NCI-H524 treated with DMSO at 0.1 percent for 48 hours (cell line): Measurements from ENCODE around the gene ATP10A.

Source experiments
- DNase-seq: peaks from one replicate; lab custom pipeline; 2025; lab: John Stamatoyannopoulos, UW

ATP10A gene

DNA sequence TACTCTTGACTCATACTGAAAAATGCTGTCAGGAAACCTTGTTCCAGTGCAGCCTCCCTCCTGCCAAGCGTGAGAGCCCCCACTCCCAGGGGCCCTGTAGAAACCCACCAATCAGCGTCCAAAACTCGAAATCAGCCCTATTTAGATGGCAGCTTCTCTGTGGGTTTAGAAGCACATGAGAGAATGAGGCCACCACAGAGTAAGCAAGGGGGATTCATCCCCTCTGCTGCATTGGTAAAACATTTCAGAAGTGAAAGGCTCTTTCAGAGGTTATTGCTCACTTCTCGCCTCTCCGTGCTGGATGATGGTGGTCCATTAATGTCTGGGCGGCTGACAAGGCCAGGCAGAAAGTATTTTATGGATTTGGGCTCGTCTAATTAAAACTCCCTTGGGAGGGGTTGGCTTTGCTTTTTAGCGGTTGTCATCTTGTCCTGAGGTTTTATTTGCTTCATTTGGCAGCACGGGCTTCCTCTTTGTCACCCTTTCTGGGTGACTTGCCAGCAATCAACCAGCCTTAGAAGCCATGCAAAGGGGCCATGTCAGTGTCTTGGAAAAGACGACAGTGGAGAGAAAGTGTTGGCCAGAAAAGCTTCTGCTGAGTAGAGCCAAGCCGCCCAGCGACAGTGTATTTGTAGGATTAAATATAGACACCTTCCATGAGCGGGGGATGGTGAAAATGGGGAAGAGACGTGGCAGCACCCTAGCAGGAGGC is 145.5 kb downstream of the ATP10A start:
- DNase-seq, result no peak

DNA sequence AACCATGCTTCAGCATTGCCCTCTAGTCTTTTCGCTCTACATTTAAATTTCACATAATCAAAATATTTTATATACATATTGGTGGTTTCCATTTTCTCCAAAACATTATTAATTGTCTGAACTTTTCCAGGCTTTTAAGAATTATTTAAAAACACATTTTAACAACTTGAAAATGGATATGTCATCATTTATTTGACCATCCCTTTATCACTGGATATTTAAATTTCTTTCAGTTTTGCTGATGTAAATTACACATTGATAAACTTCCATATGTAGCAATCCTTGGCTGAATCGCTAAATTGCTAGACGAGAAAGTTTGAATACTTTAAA is 146.0 kb downstream of the ATP10A start:
- DNase-seq, result no peak

DNA sequence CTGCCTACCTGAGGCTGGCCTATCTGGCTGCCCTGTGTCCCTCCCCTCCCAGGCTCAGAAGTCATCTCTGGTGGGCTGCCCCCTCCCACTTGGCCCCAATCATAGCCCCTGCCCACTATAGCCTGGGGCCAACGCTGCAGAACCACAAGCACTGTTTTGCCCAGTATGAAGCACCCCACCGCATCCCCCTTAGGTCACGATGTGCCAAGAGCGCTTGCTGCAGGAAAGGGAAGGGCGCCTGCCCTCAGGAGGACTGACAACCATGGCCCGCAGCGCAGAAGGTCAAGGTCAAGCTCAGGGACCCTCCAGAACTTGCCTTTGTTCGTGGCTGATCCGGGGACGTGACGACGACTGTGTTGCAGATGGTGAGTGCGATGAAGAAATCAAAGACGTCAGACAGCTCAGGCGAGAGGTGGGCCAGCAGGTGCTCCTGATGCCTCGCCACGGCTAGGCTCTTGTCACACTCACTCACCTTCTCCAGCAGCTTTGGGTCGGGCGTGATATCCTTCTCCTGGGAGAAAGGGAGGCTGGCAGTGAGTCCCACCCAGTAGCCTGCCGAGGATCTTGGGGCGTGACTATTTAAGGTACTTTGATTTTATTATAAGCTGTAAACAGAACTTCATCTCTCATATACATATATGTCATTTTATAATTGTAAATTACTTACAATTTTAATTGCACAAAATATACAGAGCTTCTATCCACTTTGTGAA is 146.6 kb downstream of the ATP10A start:
- DNase-seq, result no peak

DNA sequence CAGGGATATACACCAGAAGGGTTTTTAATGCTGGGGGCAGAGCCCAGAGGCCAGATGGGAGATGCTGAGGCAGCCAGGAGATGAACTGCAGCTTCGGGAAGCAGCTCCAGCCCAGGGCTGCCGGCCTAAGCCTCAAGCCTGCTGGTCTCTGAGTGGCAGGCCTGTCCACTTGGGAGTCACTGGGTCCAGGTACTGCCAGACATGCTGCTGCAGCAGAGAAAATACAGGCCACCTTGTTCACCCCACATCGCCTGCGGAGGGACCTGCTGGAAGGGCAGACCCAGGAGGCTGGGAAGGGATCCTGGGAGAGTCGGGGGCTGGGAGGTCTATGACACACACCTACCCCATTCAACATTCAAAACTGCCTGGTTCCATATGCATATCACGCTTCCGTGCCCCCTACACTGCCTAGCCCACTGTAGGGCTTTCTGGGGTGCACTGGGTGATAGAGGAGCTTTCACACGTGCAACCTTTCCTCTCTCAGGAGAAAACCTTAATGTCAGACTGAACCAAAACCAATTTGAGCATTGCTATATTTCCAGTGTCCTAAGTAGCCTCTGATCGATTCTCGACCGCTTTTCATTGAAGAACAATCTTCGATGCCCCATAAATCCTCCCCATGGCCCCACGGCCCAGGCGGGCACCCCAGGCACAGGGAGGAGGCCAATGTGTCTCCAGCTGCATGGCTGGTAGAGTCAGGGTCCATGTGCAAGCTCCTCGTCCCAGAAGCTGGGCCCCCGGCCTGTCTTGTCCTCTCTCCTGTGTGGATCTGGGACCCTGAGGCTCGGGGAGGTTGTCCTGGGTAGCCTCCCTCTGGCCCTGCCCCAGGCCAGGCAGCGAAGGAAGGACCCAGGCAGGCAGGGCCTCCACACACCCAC is 147.4 kb downstream of the ATP10A start:
- DNase-seq, result peak; percentile 84

DNA sequence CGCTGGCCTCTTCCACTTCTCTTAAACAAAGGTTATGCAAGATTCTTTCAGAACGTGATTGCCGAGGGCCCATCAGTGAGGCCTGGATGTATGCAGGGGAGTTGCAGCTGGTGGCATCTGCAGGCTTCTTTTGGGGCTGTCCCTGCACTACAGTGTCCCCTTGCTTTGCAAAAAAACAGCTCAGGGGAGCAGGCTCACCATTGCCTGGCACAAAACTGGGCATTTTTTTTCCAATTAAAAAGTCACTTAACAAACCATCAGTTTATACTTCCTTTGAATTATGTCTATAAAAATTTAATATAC is 148.6 kb downstream of the ATP10A start:
- no peak for DNase-seq

DNA sequence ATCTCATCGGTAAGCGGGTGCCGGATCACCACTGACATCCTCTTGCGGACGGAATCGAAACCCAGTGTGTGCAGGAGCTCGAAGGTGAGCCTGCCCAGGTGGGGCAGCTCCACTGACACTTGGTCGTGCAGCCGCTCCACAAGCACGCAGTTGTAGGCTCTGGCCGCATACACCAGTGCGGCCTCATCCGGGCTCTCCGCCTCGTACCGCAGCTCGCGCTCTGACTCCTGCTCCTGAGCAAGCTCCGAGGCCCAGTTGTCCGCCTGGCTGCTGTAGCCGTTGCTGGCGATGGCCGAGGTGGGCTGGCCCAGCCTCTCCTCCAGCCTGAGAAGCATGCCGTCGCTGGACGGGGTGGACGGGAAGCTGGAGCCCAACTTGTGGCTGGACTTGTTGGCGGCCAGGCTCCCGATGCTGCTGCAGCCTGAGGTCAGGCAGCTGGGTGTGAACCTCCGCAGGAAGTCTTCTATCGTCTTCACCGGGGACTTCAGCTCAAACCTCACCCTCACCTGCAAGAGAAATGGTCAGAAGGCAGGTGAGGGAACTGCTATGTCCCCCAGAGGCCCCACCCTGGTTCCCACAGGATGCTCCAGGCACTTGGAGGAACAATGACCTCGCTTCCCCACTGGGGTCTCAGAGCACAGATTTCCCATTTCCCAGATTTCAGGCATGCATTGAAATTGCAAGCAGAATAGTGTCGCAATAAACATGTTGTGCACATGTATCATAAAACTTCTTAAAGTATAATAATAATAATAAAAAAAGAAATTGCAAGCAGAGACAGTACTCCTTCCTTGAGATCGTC is 149.2 kb downstream of the ATP10A start:
- no peak for DNase-seq

DNA sequence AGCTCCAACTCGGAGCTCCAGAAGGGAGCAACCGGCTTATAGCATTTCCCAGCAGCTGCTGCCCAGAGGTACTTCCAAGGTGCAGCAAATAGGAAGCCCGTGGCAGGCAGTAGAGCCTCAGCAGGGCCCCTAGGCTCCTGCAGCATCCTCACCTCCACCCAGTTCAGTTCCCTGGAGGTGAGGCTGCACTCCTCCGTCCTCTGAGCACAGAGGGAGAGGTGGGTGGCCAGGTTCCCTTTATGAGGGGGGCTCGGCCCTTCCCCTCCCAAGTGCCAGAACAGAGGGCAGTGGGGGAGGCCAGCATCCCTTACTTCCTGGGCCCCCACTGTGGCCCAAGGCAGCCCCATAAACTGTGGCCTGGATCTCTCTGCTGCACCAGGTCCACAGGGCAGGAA is 150.2 kb downstream of the ATP10A start:
- no peak for DNase-seq

DNA sequence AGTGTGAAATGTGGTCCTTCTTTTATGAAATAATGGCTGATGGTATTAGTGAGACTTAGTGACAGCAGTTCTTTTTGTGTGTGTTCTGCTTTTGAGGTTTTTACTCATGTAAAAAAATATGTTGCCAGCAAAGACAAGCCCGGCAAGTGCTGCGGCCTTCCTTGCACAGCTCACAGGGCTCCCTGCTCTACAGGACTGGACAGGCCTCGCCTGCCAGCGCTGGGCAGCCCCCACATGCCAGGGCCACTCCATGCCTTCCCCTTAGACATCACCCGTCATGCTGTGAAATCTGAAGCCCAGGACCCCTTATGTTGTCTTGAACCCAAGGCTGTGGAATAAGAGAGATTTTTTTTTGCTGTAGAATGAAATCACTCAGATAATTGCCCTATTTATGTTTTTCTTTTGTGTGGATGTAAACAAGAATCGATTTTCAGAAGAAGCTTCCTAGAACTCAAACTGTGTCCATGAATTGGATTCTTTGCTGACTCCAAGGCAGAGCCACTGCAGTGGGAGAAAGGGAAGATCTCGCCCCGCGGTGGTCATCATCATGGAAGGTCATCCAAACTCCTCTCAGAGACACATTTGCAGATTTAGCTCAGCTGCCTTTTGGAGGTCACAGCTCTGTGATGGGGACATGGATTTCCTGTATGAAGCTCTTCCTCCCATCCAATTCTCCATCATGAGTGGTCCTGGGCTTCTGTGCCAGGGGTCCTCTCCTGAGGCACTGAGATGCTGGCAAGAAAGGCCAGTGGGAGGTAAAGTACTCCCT is 150.8 kb downstream of the ATP10A start:
- no peak for DNase-seq

DNA sequence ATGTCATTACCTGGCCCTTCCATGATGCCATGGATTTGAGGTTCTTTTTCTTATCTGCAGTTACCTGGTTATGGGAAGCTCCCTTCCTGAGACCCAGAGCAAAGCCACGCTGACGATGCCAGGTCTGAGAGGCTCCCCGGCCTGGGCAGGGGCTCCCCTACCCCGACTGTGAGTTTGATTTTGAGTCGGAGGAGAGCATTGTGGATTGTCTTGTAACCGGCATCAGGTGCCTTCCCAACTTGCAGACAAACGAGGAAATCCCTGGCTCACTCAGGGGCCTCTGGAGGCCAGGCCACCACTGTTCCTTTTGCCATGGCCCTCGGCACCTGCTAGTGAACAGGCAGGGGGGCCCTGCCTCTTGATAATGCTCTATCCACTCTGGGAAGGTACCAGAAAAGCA is 151.4 kb downstream of the ATP10A start:
- DNase-seq, result no peak

DNA sequence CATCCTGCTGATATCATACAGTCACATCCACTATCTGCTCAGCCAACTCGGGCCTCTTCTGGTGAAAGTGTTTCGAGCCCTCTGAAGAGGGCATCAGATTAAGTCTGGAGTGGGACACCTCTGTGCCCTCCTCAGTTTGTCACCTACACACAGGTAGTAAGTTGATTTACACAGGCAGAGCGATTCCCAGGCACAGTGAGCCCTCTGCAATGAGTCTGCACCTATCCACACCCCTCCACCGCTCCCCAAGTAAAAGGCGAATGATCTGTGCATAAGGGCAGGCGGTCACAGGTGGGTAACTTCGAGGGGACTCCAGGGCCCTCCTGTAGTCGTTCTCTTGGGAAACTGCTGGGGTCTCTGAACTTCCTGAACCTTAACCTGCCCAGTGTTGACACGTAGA is 152.0 kb downstream of the ATP10A start:
- DNase-seq, result no peak

DNA sequence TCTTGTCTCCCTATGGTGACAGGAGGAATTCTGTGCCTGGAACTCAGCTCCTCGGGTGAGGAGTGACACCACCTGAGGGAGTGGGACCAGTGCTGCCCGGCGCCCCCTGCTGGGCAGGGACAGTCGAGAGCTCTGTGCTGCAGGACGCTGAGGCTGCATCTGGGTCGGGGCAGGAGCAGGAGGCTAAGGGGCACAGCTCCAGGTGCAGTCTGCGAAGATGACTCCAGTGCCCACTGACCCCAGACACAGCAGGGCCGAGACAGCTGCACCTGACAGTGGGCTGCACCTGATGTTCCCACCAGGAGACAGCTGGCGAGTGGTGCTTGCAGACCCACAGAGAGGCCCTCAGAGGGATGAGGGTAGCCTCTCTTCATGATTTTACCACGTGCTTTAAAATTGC is 152.9 kb downstream of the ATP10A start:
- no peak for DNase-seq

DNA sequence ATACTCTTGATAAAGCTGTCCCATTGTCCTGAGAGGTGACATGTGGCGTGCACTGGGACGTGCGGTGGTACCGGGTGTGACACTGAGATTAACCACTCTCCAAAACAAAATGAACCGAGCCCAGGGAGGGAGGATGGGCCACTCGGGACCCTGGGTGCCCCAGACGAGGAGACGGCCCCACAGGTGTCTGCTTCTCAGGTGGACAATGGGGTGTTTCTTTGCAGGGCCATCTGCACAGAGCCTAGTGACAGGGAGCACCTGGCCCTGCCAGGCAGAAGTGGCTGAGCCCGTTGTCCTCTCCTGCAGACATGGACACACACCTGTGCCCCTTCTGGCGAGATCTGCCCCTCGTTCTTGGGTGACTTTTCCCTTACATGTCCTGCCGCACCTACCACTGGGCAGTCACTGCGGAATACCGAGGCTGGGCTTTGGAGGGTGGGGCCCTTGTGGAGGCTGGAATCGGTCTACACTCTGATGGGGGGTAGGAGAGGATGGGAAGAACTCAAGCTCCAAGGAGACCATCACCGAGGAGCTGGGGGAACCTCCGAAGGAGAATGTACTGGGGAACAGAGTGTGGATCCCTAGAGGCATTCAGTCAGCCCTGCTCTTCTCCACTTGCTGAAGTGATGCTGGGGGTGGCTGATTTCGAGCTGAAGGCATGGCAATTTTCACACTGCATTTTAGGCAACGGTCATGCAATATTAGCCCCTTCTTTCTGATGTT is 153.5 kb downstream of the ATP10A start:
- no peak for DNase-seq

DNA sequence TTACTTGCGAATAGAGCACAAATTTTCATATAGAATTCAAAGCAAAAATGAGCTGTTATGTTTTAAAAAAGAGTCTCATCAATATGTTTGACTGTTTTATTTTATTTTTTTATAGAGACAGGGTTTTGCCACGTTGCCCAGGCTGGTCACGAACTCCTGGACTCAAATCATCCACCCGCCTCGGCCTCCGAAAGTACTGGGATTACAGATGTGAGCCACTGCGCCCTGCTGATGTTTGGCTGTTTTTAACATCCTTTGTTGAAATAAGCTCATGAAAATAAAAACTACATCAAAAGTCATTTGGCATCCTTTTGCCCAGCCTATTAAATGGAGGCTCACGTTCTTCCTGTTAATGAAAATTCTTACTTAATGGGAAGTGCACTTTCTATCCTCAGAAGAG is 154.7 kb downstream of the ATP10A start:
- no peak for DNase-seq

DNA sequence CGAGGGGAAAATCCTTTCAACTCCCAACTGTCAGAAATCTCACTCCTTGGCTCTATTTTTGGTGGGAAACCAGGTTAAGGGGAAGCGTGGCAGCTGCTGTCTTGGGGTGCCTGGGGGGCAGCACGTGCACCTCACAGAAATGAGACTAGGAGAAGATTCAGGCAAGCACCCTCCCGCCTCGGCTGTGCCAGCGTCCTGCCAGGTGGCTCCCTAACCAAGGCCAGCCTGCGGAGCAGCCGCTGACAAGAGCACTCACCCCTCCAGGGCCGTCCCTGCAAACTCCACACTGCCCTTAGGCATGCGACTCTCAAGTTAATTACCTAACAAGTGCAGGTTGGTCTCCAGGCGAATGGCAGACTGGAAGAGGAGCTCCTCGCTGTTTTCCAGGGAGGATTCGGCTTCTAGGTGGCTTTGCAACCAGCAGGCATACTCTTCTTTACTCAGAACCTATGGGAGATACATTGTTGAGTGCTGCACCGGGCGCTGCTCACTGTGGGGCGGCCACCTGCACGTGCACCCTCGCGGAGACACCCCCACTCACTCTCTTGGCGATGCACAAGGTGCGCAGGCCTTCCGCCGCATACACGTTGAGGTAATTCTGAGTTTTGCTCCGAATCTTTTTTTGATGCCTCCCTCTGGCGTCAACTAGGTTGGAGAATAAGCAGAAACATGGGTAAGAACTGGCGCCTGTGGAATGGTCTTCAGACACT is 155.3 kb downstream of the ATP10A start:
- DNase-seq, result no peak

DNA sequence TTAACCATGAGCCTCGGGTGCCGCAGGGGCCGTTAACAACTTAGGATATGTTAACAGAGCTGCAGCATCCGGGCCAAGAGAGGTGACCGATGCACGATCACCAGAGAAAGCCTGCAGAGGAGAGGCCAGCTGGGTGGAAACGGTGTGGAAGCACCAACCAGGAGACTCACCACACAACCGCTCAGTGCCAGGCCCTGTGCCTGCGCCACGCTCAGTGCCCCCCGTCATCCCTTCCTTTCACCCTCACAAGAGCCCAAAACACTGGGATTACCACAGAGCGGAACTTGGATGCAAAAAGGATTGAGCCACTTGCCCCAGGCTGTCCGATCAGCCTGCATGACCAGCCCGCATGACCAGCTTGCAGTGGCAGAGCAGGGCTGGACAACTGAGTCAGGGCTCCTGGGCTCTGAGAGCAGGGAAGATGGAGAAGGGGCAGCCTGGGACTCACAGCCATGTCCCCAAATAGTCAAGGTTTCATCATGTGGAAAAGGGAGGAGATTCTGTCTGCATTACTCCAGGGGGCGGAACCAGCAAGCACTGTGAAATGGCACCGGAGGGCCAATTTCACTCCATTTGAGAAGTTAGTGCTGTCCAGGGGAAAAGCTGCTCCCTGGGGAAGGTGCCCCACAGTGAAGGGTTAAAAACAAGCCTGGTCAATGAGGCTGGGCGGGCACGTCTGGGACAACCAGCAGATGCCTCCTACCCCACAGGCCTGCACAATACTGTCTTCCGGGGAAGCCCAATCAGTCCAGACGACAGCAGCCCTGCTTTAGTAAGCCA is 156.8 kb downstream of the ATP10A start:
- DNase-seq, result no peak

DNA sequence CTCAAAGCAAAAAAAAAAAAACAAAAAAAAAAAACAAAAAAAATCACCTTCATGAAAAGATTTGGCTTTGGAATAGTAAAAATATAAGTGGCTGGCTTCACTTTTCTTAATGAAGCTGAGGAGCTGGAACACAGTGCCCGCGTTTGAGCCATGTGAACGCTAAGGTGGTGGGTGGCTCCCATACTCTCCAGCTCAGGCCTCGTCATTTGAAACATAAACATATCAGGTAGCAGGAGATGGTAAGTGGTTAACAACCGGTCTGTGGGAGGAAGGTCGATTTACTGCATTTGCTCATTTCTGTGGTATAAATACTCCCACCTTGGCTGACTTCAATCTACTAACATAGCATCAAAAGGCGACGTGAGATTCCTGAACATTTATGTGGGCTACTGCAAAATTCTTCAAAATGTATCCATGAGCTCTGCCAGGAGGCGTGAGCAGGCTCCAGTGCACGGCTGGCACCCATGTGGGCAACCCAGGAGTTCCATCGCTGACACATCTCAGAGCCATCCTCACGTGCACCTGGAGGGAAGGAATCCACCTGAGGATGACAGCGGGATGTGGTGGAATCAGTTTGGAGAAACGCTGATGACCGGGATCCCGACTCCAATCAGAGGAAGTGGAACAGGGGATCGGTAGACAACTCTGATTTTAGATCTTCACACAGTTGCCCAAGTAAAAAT is 157.6 kb downstream of the ATP10A start:
- no peak for DNase-seq

DNA sequence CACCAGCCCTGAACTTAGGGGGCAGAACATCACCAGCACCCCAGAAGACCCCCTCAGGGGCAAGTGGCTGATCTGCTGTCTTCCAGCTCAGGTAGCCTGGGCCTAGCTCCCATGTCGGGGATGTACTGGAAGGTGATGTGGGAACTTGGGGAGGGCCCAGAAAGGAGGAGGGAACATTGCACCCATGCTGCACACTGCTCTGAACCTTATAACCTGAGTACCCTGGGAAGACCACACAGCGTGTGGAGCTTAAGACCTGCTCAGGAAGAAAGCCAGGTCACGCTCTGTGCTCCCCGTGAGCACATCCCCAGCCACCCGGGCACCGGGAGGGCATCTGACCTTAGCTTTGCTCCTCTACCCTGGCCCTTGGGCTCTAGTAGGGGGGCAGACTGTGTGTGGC is 159.4 kb downstream of the ATP10A start:
- DNase-seq, result no peak

DNA sequence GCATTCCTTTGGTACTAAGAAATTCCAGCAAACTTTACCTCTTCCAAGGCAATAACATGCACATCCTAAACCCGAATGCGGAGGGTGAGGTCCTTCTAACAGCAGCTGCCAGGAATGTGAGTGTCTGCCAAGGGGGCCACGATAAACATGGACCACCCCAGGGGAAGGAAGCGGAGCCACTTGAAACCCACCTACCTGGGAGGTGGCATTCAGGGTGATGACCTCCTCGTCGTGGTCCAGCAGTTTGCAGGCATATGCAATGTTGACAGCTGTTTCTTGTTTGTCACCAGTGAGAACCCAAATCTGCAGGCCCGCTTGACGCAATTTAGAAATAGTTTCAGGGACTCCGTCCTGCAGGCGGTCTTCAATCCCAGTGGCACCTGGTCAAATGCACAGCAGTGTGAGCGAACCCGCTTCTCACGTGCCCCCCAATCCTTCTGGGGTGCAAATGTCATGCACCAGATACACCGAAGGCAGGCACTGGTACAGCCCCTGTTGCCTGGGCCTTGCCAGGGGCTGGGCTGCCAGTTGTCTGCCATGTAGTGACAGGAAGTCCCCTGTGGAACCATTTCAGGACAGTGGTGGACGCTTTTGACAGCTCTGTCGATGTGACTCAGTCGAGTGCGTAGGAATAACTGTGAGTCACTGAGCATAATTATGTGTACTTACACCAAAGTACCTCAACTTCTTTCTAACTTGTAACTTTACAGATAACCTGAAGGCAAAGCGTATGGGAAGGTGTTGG is 161.2 kb downstream of the ATP10A start:
- no peak for DNase-seq
